Posterior cingulate gyrus (tissue), 11 donors: Measurements from ENCODE around the gene OTULINL.
"Not testable (repeated sequence)": the region's sequence is repeated elsewhere in the genome, so short reads cannot be mapped to it uniquely, and the experiment has no call there.

ENCODE experiments used
- DNase-seq, 10 donors: peaks; one replicate each; pipeline versions ENCODE4 v3.0.0 to v3.0.0-alpha.2; 2020 to 2021; ENCODE audit warnings: mixed read lengths in 3 of 10
- intact Hi-C: fragments of 100-400 bp; cut with DNase I; formaldehyde crosslinking; loops from one replicate; pipeline ENCODE4 v1.15.1; 2023

OTULINL gene

GRCh38 chr5:14581106-14581890 lies at the start of gene OTULINL:
TSS of gene OTULINL (plus strand) at chr5:14581792. CDS start at chr5:14581895, 103 bp downstream.
- intact Hi-C loops: no loop called here
- peak; percentile 67 to 97 (median 85) for DNase-seq

- intact Hi-C loops: no loop called here
- peak in 1 of 10 donors; percentile 53 for DNase-seq
Observed at GRCh38 chr5:14532180-14532579, 49.4 kb upstream of the OTULINL start.

- intact Hi-C loops: no loop called here
- DNase-seq: no peak
Observed at GRCh38 chr5:14534773-14535172, 46.8 kb upstream of the OTULINL start.

GRCh38 chr5:14545308-14545707 lies 36.3 kb upstream of the OTULINL start:
- intact Hi-C loops: no loop called here

GRCh38 chr5:14545862-14546261 lies 35.7 kb upstream of the OTULINL start:
- DNase-seq: no peak
- intact Hi-C loops: no loop called here

More at GRCh38 chr5:14545308-14545707, 36.3 kb upstream of the OTULINL start:
- DNase-seq: no peak

GRCh38 chr5:14547666-14548065 lies 33.9 kb upstream of the OTULINL start:
- no peak for DNase-seq
- intact Hi-C loops: no loop called here

- intact Hi-C loops: no loop called here
- no peak for DNase-seq
Observed at GRCh38 chr5:14551211-14551610, 30.4 kb upstream of the OTULINL start.

- DNase-seq: no peak
- intact Hi-C loops: no loop called here
Observed at GRCh38 chr5:14552017-14552416, 29.6 kb upstream of the OTULINL start.

GRCh38 chr5:14554288-14554687 lies 27.3 kb upstream of the OTULINL start:
- intact Hi-C loops, DNase-seq: not testable (repeated sequence)

- no peak for DNase-seq
- intact Hi-C loops: no loop called here
Observed at GRCh38 chr5:14556015-14556414, 25.6 kb upstream of the OTULINL start.

GRCh38 chr5:14557203-14557770 lies 24.3 kb upstream of the OTULINL start:
- intact Hi-C loops: no loop called here
- no peak for DNase-seq

GRCh38 chr5:14557791-14558415 lies 23.7 kb upstream of the OTULINL start:
- intact Hi-C loops: no loop called here
- DNase-seq: no peak

- peak in 1 of 10 donors; percentile 31 for DNase-seq
- intact Hi-C loops: no loop called here
Observed at GRCh38 chr5:14560091-14560595, 21.4 kb upstream of the OTULINL start.

GRCh38 chr5:14561741-14562140 lies 19.9 kb upstream of the OTULINL start:
- DNase-seq: no peak
- intact Hi-C loops: no loop called here

- DNase-seq: no peak
- intact Hi-C loops: no loop called here
Observed at GRCh38 chr5:14568333-14568732, 13.3 kb upstream of the OTULINL start.

GRCh38 chr5:14569948-14570691 lies 11.5 kb upstream of the OTULINL start:
- DNase-seq: no peak
- intact Hi-C loops: no loop called here

- no peak for DNase-seq
Observed at GRCh38 chr5:14571901-14572300, 9.7 kb upstream of the OTULINL start.

GRCh38 chr5:14572385-14572784 lies 9.2 kb upstream of the OTULINL start:
- intact Hi-C loops: no loop called here
- no peak for DNase-seq

More at GRCh38 chr5:14571901-14572300, 9.7 kb upstream of the OTULINL start:
- intact Hi-C loops: no loop called here

GRCh38 chr5:14572836-14573235 lies 8.8 kb upstream of the OTULINL start:
- intact Hi-C loops: no loop called here
- no peak for DNase-seq

- intact Hi-C loops: no loop called here
- DNase-seq: no peak
Observed at GRCh38 chr5:14574096-14574495, 7.5 kb upstream of the OTULINL start.
